Stomach (tissue), 4 donors: ENCODE data around the gene TGM2.

ENCODE experiments used
- EP300 ChIP-seq: sonication (generic); formaldehyde crosslinking; IDR thresholded peaks from one replicate; pipeline ENCODE4 v1.6.1; 2017; ENCODE audit warnings: antibody characterized with exemption
- POLR2A ChIP-seq, 4 donors: fragments of 450-650 bp; IDR thresholded peaks; one replicate each; pipeline ENCODE4 v1.6.1; 2016; ENCODE audit warnings: antibody characterized with exemption in 4 of 4, control low read depth in 2 of 4, mild to moderate bottlenecking in 1 of 4, moderate library complexity in 1 of 4
- POLR2AphosphoS5 ChIP-seq, 3 donors: sonication (generic); formaldehyde crosslinking; IDR thresholded peaks; one replicate each; pipeline ENCODE4 v1.6.1; 2016; ENCODE audit warnings: antibody characterized with exemption in 3 of 3
- TF ChIP-seq, protein P1 (sequence below), 7 experiments: fragments of 450-650 bp in 4 of 7; fragments of 200-600 bp in 3 of 7; sonication (generic) in 3 of 7; IDR thresholded peaks; one replicate each; pipeline ENCODE4 v1.5.1; 2016 to 2019; ENCODE audit warnings: antibody characterized with exemption in 7 of 7, control low read depth in 2 of 7, mild to moderate bottlenecking in 1 of 7

DNA sequence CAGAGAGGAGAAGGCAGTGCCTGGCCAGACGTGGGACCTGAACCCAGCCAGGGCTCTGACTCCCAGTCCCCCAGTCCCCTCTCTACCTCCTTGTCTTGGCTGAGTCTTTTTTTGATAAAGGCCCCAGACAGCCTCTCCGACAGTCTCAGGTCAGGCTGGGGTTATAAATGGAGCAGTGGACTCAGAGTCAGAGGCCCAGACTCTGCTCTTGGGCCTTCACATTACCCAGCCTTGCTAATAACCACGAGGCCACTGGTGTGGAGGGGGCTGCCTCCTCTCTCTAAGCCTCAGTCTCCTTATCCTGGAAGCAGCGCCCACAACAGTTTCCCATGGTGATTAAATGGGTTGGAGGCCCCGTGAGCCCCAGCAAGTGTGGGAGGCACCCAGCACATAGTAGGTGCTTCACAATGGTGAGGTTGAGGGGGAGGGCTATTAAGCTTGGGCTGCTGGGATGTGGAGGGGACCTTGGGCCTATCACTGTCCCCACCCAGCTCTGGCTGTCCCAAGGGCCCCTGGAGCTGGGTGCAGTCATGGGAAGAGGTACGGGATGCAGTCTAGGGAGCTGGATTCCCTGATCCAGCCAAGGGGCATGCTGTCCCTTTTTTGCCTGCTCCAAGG lies 35.7 kb downstream of the TGM2 start:
- no peak for TF ChIP-seq POLR2AphosphoS5 (IDR thresholded peaks at IDR 0.05)
- TF ChIP-seq, protein P1, sequence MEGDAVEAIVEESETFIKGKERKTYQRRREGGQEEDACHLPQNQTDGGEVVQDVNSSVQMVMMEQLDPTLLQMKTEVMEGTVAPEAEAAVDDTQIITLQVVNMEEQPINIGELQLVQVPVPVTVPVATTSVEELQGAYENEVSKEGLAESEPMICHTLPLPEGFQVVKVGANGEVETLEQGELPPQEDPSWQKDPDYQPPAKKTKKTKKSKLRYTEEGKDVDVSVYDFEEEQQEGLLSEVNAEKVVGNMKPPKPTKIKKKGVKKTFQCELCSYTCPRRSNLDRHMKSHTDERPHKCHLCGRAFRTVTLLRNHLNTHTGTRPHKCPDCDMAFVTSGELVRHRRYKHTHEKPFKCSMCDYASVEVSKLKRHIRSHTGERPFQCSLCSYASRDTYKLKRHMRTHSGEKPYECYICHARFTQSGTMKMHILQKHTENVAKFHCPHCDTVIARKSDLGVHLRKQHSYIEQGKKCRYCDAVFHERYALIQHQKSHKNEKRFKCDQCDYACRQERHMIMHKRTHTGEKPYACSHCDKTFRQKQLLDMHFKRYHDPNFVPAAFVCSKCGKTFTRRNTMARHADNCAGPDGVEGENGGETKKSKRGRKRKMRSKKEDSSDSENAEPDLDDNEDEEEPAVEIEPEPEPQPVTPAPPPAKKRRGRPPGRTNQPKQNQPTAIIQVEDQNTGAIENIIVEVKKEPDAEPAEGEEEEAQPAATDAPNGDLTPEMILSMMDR (IDR thresholded peaks at IDR 0.05) = no peak
- no peak for TF ChIP-seq POLR2A (IDR thresholded peaks at IDR 0.05)
- no peak for TF ChIP-seq EP300
